ENCODE measurements around the gene FRK.

- no peak for TF ChIP-seq CTCF (conservative IDR thresholded peaks at IDR 0.05)
- TF ChIP-seq EZH2 (IDR thresholded peaks at IDR 0.05; ENCODE audit: low read depth): no peak
Observed at GRCh38 chr6:115882771-115883170, 177.9 kb downstream of the FRK start.
